NCI-H2081 (cell line): ENCODE measurements around the gene ATXN7.

Experiments
- DNase-seq, 2 experiments: peaks; one replicate each; lab custom pipeline; 2025; lab: John Stamatoyannopoulos, UW

The ATXN7 gene

DNA sequence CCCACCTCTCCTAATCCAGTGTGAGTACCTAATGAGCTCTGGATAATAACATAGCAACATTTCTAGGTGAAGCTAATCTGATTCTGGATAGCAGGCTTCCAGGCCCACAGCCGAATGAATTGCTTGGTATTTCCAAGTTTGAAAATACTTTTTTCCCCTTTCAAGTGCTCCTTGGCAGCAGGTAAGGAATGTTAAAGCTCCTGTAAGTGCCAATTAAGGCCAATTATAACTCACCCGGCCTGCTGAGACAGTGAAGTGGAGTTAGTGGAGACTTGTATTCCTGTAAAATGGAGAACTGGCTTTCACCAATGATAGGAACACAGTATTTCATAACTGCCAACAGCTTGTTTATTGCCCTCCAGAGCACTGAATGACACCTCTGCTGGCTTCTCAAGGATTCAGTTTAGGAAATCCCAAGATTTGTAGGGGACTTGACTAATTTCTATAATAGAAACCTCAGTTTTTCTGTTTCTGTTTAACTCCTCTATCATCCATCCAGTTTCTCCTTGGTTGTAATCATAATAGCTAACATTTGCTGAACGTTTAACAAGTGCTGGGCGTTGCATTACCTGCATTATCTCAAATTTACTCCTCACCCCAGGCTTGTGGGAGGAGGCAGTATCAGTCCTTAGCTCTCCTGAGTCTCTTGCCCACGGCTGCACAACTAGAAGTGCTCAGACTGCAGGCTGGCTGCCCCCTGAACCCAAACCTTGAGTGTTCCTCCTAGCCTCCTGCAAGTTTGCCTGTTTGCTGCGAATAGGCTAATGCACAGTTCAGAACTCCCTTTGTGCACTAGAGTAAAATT, 101.2 kb downstream of the ATXN7 start:
- no peak for DNase-seq

DNA sequence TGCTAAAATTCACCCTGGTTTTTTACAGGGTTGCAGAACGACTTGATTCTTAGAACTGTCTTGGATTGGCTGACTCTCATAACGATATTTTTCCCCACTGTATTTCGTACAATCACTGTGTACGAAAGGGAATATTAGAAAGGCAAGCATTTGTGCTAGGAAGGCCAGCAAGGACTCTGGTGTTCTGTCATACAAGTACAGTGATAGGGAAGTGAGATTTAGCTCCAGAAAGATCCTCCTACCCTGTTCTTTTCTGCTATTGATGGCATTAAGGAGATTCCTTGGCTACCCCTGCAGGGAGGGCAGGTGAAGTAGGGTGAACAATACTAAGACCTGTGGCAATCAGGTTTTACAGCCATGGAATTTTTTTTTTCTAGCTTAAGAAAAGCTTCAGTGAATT, 102.3 kb downstream of the ATXN7 start:
- no peak for DNase-seq

DNA sequence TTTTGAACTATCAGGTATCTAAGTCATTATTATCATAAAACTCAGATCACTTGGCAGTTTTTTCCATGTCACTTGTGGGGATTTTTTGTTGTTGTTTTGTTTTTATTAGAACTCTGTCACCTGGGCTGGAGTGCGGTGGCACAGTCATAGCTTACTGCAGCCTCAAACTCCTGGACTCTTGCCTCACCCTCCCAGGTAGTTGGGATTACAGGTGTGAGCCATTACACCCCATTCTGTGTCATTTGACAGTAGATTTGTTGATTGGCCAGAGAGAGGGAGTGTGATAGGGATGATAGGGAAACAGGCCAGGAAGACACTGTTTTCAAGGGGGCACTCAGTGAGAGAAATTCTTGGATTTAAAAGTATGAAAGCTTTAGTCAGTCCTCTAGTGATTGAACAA, 103.2 kb downstream of the ATXN7 start:
- no peak for DNase-seq

GRCh38 chr3:63967675-63968611, 104.3 kb downstream of the ATXN7 start:
- DNase-seq = no peak

DNA sequence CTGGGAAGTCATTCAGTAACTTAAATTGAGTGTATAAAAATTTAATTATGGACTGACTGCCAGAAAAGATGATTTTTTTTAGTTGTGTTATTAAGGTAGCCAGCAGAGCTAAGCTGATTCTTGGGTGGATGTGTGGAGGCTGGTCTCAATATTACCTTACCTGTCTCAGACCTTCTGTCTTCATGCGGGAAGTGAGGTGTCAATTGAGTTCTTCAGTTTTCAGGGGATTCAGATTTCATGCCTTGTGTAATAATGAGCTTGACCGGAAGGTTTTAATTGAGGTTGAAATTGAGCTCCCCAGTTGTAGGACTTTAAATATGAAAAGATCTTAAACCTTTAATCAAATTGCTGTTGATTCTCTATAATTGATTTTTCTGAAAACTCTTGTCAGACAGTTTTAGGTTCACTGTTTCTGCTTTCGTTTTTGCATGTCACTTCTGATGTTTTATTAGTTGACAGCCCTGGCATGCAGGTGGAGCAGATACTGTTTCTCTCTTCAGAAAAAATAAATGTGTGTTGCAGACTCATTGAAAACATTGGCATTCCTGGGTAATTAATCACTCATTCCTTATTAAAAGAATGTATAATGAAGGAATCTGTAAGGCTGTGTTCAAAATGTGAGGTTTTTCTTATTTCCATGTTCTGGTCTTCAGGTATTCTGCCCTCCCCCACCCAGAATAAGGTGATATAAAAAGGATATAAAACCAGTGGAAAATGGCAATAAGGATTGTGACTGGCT, 105.1 kb downstream of the ATXN7 start:
- no peak for DNase-seq

GRCh38 chr3:63969876-63970275, 106.2 kb downstream of the ATXN7 start:
- no peak for DNase-seq

GRCh38 chr3:63970631-63971475, 107.2 kb downstream of the ATXN7 start:
- no peak for DNase-seq

- no peak for DNase-seq
Observed at GRCh38 chr3:63972196-63972595, 108.5 kb downstream of the ATXN7 start.

DNA sequence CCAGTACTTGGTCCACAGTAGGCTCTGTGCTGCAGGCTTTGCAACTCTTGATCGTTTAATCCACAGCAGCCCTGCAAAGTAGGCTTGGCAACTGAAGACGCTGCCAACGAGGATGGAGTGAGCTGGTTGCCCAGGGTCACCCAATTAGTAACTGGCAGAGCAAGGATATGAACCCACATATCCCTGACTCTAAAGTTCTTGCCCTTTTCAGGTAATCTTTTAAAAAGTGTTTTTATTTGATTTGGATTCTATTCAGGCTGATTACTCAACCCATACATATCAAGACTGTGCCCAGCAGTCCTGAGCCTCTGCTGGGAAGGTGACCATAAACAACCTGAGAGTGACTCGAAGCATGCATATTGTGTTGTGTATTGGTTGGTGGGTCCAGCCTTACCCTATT, 109.3 kb downstream of the ATXN7 start:
- no peak for DNase-seq

DNA sequence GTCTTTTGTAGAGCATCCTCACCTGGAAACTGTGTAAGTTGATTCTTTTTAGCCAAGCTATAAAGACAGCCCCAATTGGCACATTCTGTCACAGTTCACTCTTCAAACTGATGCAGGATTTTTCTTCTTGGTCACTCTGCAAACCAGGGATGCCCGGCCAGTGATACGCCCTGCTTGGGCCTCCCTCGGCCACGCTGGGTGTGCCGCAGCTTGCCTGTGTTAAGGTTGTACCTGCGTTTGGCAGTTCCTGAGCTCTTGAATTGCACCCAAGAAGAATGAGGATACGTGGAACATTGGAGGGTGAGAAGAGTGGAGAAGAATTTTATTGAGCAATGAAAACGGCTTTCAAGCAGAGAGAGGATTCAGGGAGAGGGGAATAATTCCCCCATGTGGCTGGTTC, 109.7 kb downstream of the ATXN7 start:
- DNase-seq = no peak

DNA sequence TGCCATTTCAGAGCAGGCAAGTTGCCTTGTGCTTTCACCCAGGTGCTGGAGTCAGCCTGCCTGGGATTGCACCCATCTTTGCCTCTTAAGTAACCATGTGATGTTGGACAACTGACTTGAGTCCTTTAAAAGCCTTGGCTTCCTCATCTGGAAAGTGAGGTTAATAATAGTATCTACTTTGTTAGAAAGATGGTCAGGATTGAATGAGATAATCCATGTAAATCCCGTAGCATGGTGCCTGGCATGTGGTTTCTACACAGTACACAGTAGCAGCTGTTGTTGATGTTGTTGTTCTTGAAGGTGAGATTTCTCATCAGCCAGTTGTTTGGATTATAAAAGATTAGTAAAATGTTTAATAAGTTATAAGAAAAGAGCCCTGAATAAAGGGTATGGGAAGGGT, 110.8 kb downstream of the ATXN7 start:
- no peak for DNase-seq

DNA sequence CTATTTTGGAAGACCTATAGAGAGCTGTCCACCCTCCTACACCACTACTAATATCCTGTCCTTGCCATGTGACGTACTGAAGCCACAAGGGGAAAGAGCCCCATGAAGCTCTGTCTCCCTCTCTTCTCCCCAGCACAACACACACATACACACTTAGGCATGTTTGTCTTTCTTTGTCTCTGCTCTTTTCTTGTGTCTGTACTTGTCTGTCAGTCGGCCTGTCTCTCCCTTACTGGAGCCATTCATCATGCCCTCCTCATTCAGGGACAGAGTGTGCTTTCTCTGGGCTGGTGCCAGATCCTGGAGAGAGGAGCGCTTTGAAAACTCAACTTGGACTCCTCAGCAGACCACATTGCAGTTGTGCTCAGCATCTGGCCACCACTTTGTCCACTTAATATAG, 112.1 kb downstream of the ATXN7 start:
- DNase-seq = no peak

DNA sequence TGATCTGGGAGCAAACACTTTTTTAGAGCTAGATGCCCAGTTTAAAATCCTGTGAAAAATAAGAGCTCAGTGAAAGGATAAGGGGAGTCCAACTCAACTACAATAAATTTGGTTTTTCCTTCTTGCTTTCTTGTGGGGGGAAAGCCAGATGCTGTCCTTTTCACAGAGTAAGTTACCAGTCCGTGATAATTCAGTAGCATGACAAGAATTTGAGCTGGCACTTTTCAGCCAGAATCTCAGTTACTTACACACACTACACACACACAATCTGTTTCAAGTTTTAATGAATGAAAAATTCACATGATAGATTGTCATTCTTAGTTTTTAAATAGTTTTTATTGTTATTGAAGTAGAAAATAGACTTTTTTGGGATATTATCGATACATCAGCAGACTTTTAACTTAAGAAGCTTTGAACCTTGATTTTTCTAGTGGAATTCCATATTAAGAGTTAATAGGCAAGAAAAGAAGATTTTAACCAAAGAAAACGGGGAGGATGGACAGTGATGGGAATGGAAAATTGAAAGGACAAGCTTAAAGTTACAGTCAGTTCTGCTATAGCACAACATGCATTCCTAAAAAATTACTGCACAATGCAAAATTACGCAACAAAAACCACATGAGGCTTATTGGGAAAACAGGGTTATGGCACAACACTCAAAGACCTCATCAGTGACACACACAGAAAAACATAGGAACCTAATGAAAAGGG, 112.6 kb downstream of the ATXN7 start:
- DNase-seq = no peak

DNA sequence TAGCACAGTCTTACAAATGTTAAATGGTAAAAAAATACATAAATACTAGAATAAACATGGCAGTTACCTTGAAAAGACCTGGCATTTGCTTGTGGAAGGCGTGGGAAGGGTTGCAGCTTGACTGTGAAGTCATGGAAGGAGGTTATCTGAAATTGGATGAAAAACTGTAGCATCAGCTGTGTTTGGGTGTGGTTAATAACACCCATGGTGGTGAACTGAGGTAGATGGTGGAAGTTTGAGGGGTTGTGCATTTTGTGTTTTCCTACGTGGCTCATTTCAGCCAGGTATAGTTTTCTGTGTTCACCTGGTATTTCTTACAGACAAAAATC, 113.2 kb downstream of the ATXN7 start:
- no peak for DNase-seq

- DNase-seq = no peak
Observed at GRCh38 chr3:63977893-63978292, 114.2 kb downstream of the ATXN7 start.

GRCh38 chr3:63979093-63979885, 115.6 kb downstream of the ATXN7 start:
- DNase-seq = no peak

DNA sequence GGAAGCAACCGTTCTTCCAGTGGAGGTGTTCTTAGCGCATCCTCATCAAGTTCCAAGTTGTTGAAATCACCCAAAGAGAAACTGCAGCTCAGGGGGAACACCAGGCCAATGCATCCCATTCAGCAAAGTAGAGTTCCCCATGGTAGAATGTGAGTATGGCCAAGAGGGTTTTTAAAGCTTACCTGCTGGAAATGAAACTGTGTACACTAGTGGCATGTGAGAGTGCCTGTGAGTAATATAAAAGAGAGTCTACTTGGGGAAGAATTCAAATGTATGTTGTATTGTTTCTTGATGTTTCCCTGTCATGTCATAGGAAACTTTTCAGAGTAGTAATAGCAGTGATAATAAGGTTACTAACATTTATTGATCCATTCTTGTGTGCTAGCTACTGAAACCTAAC, 116.4 kb downstream of the ATXN7 start:
- DNase-seq = no peak

DNA sequence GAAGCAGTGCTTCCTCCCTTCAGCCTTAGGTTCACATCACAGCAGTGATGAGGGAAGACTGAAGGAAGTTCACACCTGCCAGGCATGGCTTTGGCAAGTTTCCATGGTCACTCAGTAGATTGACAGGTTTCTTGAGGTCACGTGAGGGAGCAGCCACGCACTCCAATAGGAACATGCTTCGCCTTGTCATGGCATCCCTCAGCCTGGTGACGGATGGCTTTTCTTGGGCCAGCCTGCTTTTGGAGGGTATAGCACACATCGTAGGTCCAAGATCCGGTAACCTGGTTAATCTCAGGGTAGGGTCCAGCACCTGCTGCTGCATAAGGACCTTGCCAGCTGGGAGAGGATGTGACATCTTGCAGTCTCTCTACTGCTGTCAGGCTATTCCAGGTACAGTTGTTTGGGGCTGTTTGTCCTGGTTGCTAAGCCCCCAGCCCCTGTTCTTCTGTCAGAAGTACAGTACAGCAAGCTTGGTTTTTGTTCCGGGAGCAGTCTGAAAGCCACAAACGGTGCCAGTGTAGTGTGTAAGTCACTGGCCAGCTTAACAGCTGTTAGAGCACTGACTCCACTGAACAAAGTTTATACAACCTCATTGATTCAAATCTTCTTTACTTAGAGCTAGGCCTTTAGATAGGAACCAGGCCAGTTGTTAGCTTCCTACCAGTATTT, 117.3 kb downstream of the ATXN7 start:
- no peak for DNase-seq

DNA sequence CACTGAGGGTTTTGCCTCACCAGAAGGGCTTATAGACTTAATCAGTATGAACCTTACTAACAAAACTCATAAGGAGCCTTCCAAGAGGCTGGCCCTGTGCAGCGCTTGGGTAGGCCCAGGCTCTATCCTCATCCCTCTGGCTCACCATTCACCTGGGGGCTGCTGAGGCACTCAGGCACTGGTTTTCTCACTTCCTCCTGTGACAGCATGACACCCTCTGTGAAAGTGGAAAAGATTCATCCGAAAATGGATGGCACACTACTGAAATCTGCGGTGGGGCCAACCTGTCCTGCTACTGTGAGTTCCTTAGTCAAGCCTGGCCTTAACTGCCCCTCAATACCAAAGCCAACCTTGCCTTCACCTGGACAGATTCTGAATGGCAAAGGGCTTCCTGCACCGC, 118.3 kb downstream of the ATXN7 start:
- no peak for DNase-seq

GRCh38 chr3:63984391-63984790, 120.7 kb downstream of the ATXN7 start:
- DNase-seq = no peak
